D341Med (cell line): ENCODE measurements around the gene CBR4.
"Not testable (repeated sequence)": the region's sequence is repeated elsewhere in the genome, so short reads cannot be mapped to it uniquely, and the experiment has no call there.

Experiments
- DNase-seq: peaks from one replicate; pipeline ENCODE4 v3.0.0; 2012; ENCODE audit warnings: low spot score

Gene CBR4

GRCh38 chr4:169010125-169011023, at the start of gene CBR4:
Gene CBR4, minus strand, starts transcription at chr4:169010255. Its CDS starts 166 bp downstream, at chr4:169010089.
- DNase-seq, result peak; percentile 92

GRCh38 chr4:169059306-169060211, 49.5 kb upstream of the CBR4 start:
- DNase-seq, result no peak

GRCh38 chr4:169058312-169058711, 48.3 kb upstream of the CBR4 start:
- DNase-seq, result no peak

- no peak for DNase-seq
Observed at GRCh38 chr4:169054879-169055278, 44.8 kb upstream of the CBR4 start.

- no peak for DNase-seq
Observed at GRCh38 chr4:169052594-169052945, 42.5 kb upstream of the CBR4 start.

DNA sequence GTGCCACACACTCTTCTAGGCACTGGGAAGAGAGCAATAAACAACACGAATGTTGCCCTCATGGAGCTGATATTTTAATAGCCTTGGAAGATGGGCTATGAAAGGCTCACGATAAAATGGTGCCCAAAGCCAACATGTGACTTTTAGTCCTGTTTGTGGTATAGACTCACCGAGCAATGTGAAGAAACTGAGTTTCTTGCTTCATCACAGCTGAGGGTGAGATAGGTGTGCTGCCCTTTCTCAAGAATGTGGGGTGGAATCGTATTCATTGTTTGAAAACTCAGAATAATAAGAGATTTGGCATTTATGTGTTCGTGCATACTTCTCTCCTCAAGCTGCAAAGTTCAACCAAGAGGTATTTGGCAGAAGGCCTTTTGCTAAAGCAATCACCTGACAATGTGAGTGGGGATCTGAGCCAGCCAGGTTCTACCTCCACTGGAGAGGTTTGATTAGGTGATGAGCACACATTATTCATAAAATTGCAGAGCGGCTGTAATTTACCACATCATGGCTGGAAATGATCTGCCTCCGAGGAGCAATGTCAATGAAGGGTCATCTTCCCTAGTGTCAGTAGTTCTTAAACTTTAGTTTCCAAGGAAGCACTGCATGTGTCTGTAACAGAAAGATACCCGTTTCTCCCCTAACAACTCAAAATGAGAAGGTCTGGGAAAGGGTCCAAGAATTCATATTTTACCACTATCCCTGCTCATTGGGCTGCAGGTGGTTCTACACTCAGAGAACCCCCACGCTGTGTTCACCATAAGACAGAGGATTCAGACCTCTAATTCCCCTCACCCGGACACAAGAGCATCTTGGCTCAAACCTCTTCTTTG, 41.9 kb upstream of the CBR4 start:
- DNase-seq, result no peak

DNA sequence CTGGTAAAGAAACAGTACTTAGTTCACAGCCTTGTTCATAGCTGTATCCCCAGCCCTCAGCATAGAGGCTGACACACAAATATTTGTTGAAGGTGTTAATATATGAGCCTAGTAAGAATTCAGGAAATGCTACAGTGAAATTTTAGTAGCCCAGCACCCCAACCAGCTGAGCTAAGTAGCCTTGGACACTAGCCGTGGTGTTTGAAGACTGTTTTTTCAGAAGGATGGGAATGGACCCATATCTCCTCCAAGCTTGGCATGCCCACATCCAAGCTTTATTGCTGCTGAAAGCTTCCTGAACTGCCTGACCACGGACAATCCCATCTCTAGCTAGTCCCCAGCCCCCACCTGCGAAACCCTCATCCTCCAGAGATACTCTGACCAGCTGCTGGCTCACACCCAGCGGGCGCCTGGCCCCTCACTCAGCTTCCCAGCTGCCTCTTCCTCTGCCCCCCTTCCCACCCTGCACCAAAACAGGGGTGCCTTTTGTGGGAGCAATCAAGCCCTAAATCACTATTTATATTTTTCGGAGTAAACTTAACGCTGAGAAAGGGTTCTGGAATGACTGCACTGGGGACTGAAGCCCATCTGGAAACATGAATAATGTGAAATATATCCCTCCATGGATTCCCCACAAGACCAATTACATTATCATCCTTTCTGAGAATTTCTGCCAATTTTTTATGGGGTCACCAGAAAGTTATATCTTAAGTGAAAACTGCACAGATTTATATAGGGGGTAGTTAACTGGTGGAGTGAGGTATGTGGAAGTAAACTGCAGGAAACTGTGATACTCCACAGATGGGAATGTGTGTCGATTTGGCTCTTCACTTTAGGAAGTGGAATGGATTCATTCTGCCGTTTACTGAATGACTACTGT, 41.1 kb upstream of the CBR4 start:
- DNase-seq, result no peak

GRCh38 chr4:169050284-169050683, 40.2 kb upstream of the CBR4 start:
- no peak for DNase-seq

- no peak for DNase-seq
Observed at GRCh38 chr4:169048868-169049414, 38.9 kb upstream of the CBR4 start.

DNA sequence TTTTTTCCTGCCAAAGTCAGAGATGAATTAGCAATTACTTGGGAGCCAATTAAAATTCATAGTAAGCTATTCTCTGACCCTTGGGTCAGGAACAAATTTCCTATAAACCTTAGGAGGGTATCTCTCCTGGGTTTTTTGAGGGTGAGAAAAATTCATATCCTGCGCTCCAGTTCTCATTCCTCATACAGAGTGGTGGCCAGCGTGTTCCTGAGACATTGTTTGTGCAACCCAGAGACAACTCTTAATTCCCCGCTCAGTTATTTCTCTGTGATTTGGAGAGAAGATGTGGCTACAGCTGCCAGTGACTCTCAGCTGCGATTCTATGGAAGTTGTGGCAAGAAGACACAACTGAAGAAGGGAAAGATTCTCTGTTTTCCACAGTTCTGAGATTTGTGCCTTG, 37.9 kb upstream of the CBR4 start:
- no peak for DNase-seq

GRCh38 chr4:169045862-169046584, 36.0 kb upstream of the CBR4 start:
- peak; percentile 54 for DNase-seq

DNA sequence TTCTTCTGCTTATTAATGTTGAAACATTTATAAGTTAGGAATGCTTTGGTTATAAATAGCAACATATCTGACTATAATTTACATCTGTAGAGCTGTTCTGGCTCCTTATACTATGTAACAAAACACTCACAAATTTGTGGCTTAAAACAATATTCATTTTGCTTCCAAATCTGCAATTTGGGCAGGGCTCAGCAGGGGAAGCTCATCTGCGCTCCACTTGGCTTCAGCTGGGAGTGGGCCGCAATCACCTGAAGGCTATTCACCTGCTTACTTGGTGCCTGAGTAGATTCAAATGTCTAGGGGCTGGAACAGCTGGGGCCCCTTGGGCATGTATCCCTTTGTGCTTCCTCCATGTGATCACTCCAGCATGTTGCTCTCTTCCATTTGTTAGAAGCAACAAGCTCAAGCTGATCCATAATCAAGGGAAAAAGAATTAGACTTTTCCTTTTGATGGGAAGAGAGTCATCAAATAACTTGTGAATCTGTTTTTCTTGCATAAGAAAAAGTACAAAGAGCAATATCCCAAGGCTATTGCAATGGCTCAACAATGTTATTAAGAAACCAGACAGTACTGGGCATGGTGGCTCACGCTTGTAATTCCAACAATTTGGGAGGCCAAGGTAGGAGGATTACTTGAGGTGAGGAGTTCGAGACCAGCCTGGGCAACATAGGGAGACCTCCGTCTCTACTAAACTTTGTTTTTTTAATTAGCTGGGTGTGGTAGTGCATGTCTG, 34.8 kb upstream of the CBR4 start:
- no peak for DNase-seq

DNA sequence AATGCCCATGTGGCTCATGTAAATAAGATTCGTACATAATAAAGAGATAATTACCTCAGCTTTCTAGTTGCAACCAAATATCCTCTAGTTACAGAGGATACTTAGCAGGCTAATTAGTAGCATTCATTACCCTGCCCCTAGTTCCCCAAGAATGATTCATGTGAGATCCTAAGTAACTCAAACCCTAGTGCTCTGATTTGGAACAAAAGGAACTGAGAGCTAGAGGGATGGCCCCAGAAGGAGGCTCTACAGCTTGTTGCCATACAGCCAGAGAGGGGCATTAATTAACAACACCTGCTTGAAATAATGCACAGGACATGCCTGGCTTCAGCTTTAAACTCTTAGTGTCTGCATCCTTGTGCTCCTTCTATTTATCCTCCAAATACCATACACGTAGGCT, 32.6 kb upstream of the CBR4 start:
- no peak for DNase-seq

- DNase-seq, result no peak
Observed at GRCh38 chr4:169040559-169041261, 30.7 kb upstream of the CBR4 start.

GRCh38 chr4:169039251-169039954, 29.3 kb upstream of the CBR4 start:
- no peak for DNase-seq

- DNase-seq, result no peak
Observed at GRCh38 chr4:169037506-169037905, 27.5 kb upstream of the CBR4 start.

DNA sequence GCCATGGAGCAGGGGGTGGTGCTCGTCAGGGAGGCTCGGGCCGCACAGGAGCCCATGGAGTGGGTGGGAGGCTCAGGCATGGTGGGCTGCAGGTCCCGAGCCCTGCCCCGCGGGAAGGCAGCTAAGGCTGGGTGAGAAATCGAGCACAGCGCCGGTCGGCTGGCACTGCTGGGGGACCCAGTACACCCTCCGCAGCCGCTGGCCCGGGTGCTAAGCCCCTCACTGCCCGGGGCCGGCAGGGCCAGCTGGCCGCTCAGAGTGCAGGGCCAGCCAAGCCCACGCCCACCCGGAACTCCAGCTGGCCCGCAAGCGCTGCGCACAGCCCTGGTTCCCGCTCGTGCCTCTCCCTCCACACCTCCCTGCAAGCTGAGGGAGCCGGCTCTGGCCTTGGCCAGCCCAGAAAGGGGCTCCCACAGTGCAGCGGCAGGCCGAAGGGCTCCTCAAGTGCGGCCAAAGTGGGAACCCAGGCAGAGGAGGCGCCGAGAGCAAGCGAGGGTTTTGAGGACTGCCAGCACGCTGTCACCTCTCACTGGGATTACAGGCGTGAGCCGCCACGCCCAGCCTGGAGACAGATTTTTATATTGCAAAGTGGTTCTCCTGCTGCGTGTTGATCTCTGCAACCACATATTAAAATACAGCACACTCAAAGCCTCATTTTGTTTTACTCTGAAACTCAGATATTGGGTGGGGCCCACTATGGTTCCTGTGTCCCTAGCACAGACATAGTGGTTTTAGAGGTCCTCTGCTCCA, 26.0 kb upstream of the CBR4 start:
- DNase-seq, result not testable (repeated sequence)
